Measurements from ENCODE around the gene TACC2. TPM values are rescaled to one million over a fixed set of nuclear protein-coding genes. Genes with fewer than 3 reads are reported as not detected.

Gene TACC2
- total and polyA plus RNA-seq, 9 of the 15 experiments (the other 6 are each of a cell fraction or from before 2014, with no cell fraction given) = under 0.01 to 0.35 (median 0.03) TPM; not detected in 6

DNA sequence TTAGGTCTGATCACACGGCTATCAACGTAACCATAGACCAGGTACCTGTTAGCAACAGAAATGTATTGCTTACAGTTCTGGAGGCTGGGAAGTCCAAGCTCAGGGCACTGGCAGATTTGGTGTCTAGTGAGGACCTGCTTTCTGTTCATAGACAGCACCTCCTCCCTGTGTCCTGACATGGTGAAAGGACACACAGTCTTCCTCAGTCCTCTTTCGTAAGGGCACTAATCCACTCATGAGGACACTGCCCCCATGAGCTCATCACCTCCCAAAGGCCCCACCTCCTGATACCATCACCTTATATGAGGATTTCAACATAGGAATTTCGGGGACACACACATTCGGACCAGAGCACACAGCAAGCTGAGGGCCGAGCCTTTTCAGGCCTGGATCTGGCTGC is 210.7 kb downstream of the TACC2 start:
- no peak overlapping the region for H2AFZ ChIP-seq (ENCODE audit: low read depth, low read length)
- intact Hi-C loops (cut with micrococcal nuclease) = no loop called here
- H3K36me3 ChIP-seq (ENCODE audit: control insufficient read depth, insufficient read depth, low read length) = no peaks in the 10 kb centered on the region
- H4K20me1 ChIP-seq (replicated peaks; ENCODE audit: control insufficient read depth, insufficient read depth, low read length) = no peaks in the 10 kb centered on the region
- ATAC-seq (no peak), DNase-seq (ENCODE audit: extremely low read depth in 1 of 4, low spot score in 3 of 4) (no peak), FAIRE-seq (no peak)
- ChIA-PET POLR2A (no interaction called here), CTCF (ENCODE audit: low intra/inter-chr PET ratio) (no interaction called here)
- no peaks in the 10 kb centered on the region for H3K9me1 ChIP-seq (ENCODE audit: control insufficient read depth, insufficient read depth, low read length)
- no peak overlapping the region for H3K4me3 ChIP-seq
- H3K27ac ChIP-seq (ENCODE audit: extremely low read depth, low read depth, low read length) = no peak overlapping the region
- H3K9ac ChIP-seq (ENCODE audit: insufficient read depth in 1 of 2, low read depth in 2 of 2, low read length in 2 of 2) = no peak overlapping the region
- peaks cover 2 to 23% of the 10 kb centered on the region in 2 experiments; a peak in 3 of 5 replicates for H3K27me3 ChIP-seq (ENCODE audit: control insufficient read depth in 2 of 2, insufficient read depth in 2 of 2, low read length in 2 of 2)
- in situ Hi-C loops (cut with MboI) = no loop called here
- no TSS peak for BruUV-seq (replicated peaks)
- no peaks in the 10 kb centered on the region for H3K9me3 ChIP-seq (replicated peaks; ENCODE audit: control insufficient read depth, insufficient read depth, low read depth, low read length)
- WGBS (ENCODE audit: insufficient coverage, low coverage, missing lambda C conversion rate) = 0% methylated on average over 3 of the region's 6 CpGs
- H3K4me2 ChIP-seq (ENCODE audit: insufficient read depth, low read length) = no peak overlapping the region
- H3K4me1 ChIP-seq (replicated peaks in 1 of 2; ENCODE audit: control insufficient read depth in 2 of 2, insufficient read depth in 2 of 2, low read length in 2 of 2) = no peaks in the 10 kb centered on the region
- no peaks in the 10 kb centered on the region for H3K79me2 ChIP-seq (ENCODE audit: control insufficient read depth, insufficient read depth, low read length)
- TF ChIP-seq TFAM (CRISPR knock-in tag; conservative IDR thresholded peaks at IDR 0.05) (no peak), ZNF551 (CRISPR knock-in tag; IDR thresholded peaks at IDR 0.05) (no peak), ZNF354B (CRISPR knock-in tag; IDR thresholded peaks at IDR 0.05) (no peak), NCOA1 (IDR thresholded peaks at IDR 0.05; ENCODE audit: low read depth) (no peak), IRF9 (tag; IDR thresholded peaks at IDR 0.05) (no peak), NCOA4 (IDR thresholded peaks at IDR 0.05; ENCODE audit: partially characterized antibody) (no peak), SMARCB1 (IDR thresholded peaks at IDR 0.05; ENCODE audit: insufficient read length, low read depth) (no peak), POLR2H (tag; IDR thresholded peaks at IDR 0.05; ENCODE audit: low read depth) (no peak), ZNF280A (IDR thresholded peaks at IDR 0.05; ENCODE audit: low read depth, partially characterized antibody) (no peak), EP400 (IDR thresholded peaks at IDR 0.05) (no peak), E2F1 (CRISPR knock-in tag; IDR thresholded peaks at IDR 0.05) (no peak), NRF1 (conservative IDR thresholded peaks at IDR 0.05 in 1 of 2, IDR thresholded peaks at IDR 0.05 in 1 of 2) (no peak), MED1 (CRISPR knock-in tag; IDR thresholded peaks at IDR 0.05; ENCODE audit: borderline replicate concordance) (no peak), SIN3B (IDR thresholded peaks at IDR 0.05; ENCODE audit: low read depth) (no peak)
- TF ChIP-seq, protein P1, sequence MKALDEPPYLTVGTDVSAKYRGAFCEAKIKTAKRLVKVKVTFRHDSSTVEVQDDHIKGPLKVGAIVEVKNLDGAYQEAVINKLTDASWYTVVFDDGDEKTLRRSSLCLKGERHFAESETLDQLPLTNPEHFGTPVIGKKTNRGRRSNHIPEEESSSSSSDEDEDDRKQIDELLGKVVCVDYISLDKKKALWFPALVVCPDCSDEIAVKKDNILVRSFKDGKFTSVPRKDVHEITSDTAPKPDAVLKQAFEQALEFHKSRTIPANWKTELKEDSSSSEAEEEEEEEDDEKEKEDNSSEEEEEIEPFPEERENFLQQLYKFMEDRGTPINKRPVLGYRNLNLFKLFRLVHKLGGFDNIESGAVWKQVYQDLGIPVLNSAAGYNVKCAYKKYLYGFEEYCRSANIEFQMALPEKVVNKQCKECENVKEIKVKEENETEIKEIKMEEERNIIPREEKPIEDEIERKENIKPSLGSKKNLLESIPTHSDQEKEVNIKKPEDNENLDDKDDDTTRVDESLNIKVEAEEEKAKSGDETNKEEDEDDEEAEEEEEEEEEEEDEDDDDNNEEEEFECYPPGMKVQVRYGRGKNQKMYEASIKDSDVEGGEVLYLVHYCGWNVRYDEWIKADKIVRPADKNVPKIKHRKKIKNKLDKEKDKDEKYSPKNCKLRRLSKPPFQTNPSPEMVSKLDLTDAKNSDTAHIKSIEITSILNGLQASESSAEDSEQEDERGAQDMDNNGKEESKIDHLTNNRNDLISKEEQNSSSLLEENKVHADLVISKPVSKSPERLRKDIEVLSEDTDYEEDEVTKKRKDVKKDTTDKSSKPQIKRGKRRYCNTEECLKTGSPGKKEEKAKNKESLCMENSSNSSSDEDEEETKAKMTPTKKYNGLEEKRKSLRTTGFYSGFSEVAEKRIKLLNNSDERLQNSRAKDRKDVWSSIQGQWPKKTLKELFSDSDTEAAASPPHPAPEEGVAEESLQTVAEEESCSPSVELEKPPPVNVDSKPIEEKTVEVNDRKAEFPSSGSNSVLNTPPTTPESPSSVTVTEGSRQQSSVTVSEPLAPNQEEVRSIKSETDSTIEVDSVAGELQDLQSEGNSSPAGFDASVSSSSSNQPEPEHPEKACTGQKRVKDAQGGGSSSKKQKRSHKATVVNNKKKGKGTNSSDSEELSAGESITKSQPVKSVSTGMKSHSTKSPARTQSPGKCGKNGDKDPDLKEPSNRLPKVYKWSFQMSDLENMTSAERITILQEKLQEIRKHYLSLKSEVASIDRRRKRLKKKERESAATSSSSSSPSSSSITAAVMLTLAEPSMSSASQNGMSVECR (CRISPR knock-in tag; IDR thresholded peaks at IDR 0.05) = no peak
